Stimulated activated CD8-positive, alpha-beta memory T cell treated with anti-CD3 and anti-CD28 coated beads, Interleukin-15, amount 100 ng/mL, for 4 hours (primary cell): ENCODE measurements around the gene RAB38.

Experiments used
- DNase-seq, 2 donors: peaks; one replicate each; pipeline ENCODE4 v3.0.0-alpha.2; 2020; ENCODE audit warnings: low read depth in 2 of 2

RAB38 gene

DNA sequence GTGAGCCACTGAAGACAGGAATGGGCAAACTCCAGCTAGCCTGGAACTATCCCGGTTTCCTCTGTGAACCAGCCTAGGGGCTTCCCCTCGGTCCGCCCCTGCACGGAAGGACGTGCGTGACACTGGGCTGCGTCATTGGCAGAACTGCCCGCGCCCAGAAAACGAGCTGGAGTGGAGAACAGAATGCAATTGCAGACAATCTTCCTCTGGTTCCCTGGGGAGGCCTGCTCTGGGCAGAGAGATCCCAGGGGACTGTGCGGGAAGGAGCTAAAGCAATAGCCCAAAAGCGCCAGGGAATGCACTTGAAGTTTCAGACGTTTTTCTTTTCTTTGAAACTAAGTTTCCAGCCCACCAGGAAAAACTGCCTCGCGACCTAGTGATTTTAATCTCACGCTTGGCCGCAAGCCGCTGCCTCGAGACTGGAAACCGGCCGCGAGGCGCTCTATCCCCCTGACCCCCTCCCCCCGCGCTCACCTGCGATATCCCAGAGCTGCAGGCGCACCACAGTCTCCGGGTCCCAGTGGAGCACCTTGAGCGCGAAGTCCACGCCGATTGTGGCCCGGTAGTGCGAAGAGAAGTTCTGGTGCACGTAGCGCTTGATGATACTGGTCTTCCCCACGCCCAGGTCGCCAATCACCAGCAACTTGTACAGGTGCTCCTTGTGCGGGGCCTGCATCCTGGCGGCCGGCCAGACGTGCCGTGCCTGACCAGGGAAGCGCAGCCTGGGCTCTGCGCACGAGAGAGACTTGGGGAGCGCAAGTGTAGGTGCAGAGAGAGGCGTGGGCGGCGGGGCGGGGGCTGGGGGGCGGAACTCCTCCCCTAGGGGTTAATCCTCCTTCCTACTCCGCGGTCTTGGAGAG lies at the start of gene RAB38:
TSS of gene RAB38 (minus strand) at position 735 of the 860 bp plus-strand sequence. CDS start at position 676, 59 bp downstream.
- DNase-seq: no peak

GRCh38 chr11:88213406-88213805 lies 38.2 kb upstream of the RAB38 start:
- no peak for DNase-seq

GRCh38 chr11:88212300-88212699 lies 37.1 kb upstream of the RAB38 start:
- DNase-seq: no peak

DNA sequence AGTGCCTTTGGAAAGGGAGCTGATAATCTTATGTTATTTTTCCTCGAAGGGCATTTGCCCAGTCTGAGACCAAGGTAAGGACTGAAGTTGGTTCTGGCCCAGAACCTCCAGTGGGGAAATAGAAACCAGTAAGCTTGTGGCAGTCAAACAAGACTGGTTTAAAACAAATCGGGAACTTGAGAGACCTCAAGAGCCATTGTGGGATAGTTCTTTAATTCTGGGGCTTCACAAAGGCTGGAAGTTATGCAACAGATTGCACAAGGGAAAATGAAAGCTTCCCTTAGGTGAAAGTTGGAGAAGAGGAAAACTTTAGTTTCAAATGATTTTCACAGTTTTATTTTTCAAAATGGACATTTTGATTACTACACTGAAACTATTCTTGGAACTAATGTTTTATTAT lies 33.5 kb upstream of the RAB38 start:
- no peak for DNase-seq

- DNase-seq: no peak
These were observed 31.5 kb upstream of the RAB38 start for GRCh38 chr11:88206751-88207150.

DNA sequence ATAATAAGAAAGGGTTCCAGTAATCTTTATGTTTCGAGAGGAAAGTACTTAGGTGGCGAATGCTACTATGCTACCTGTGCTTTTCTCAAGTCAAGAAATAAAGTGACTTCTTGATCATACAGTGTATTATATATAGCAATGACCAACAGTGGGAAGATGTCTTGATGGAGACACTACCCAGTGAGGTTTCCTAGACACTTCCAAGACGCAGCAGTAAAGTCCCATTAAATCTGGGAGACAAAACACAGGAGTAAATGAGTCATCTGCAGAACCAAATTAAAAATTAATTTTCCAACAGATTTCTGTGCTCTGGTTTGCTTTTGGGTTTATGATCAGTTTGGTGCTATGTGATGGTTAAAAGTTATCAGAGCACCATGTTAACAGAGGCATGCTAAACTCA lies 29.1 kb upstream of the RAB38 start:
- no peak for DNase-seq

GRCh38 chr11:88203604-88204003 lies 28.4 kb upstream of the RAB38 start:
- DNase-seq: no peak

GRCh38 chr11:88202498-88202897 lies 27.3 kb upstream of the RAB38 start:
- DNase-seq: no peak

DNA sequence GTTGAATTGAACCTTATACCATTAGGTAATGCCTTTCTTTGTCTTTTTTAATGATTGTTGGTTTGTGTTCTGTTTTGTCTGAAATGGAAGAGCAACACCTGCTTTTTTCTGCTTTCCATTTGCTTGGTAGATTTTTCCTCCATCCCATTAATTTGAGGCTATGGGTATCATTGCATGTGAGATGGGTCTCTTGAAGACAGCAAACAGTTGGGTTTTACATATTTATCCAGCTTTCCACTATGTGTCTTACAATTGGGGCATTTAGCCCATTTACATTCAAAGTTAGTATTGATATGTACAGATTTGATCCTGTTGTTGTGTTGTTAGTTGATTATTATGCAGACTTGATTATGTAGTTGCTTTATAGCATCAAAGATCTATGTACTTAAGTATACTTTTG lies 21.1 kb upstream of the RAB38 start:
- DNase-seq: no peak

DNA sequence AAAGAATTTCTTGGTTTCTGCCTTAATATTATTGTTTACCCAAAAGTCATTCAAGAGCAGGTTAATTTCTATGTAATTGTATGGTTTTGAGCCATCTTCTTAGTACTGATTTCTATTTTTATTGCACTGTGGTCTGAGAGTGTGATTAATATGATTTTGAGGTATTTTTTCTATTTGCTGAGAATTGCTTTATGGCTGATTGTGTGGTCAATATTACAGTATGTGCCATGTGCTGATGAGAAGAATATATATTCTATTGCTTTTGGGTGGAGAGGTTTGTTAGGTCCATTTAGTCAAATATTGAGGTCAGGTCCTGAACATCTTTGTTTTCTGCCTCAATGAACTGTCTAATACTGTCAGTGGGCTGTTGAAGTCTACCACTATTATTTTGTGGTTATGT lies 20.7 kb upstream of the RAB38 start:
- no peak for DNase-seq

DNA sequence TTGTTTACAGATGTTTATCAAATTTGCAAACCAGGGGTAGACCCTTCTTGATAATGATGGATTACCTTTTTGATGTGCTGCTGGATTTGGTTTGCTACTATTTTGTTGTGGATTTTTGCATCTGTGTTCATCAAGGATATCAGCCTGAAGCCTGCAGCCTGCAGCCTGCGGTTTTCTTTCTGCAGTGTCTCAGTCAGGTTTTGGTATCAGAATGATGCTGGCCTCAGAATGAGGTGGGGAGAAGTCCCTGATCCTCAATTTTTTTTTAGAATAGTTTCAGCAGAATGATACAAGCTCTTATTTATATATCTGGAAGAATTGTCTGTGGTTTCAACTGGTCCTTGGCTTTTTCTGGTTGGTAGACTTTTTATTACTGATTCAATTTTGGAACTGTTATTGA lies 19.7 kb upstream of the RAB38 start:
- no peak for DNase-seq

DNA sequence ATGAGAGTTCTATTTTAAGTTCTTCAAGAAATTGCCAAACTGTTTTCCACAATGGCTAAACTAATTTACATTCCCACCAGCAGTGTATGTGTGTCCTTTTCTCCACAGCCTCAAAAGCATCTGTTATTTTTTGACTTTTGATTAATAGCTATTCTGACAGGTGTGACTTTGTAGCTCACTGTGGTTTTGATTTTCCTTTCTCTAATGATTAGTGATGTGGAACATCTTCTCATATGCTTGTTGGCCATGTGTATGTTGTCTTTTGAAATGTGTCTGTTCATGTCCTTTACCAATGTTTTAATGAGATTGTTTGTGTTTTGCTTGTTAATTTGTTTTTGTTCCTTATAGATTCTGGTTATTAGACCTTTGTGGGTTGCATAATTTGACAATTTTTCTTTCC lies 18.0 kb upstream of the RAB38 start:
- no peak for DNase-seq

DNA sequence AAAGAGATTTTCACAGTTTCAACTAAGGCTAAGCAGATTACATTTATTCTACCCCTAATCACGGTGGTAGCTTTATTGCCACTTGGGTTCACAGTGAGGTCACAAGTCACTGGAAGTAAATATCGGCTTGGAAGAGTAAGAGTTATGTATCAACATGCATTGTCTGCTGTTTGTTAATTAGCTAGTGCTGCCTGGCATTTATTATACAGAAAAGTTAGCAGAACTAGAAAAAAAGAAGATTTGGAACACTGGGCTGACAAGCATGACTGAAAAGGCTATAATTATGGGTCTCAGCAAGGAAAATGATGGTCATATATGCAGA lies 13.7 kb upstream of the RAB38 start:
- no peak for DNase-seq

GRCh38 chr11:88188251-88188931 lies 13.1 kb upstream of the RAB38 start:
- no peak for DNase-seq

- DNase-seq: no peak
These were observed 8.0 kb upstream of the RAB38 start for GRCh38 chr11:88183233-88183632.

DNA sequence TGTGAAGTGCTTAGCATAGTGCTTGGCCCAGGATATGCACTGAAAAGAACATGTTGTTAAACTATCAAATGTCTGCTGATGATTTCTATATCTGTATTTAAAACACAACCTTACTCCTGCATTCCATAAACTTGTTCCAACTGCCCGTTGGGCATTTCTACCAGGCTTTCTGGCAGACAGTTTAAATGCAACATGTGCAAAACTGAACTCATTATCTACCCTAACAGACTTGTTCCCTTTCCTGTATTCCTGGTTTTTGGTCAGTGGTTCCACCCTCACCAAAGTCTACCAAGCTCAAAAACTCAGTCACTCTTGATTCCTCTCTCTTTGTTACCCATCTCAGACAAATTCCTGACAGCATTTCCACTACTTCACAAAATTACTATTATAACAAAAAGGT lies 6.5 kb upstream of the RAB38 start:
- DNase-seq: no peak

DNA sequence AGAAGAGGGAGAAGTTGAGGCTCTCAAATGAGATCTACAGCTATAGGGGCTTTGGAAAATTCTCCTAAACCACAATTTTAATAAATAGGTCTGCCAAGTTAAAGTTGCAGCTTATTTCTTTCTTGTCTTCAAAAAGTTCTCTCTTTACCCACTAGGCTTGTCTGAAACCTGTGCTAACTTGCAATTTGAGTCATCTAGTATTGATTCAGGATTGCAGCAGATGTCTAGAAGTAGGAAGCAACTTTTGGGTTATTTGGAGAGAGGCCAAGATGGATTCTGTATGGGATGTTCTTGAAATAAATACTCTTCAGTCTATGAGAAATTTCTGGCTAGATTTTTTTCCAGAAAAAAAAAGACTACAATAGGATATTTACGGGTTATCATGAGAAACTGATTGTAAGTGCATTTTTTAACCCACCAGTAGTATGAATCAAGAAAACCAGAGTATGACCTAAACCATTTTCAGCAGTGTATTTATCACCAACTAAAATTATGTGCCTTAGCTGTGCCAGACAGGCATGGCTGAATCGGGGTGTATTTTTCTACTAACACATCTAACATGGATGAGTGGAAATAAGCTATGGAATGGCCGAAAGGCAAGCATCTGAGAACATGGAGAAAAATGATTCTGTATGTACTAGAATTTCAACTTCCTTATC lies 4.9 kb upstream of the RAB38 start:
- DNase-seq: no peak

DNA sequence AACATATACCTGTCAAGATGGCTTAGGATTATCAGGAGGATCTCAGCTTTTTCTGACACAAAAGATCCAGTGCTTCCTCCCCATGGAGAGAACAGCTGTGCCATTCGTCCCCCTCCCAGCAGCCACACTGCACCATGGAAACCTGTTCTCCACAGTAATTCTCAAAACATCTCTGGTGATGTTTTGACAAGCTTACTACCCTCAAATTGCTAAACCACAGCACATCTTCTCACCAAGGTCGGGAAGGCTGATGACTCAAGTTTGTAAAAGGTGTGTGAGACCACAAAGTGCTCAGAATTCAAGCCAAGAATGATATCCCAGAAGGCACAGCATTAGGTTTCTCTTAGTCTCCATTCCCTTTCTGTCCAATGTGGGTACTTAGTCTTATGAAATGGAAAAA lies 3.9 kb upstream of the RAB38 start:
- no peak for DNase-seq

GRCh38 chr11:88178191-88178590 lies 2.9 kb upstream of the RAB38 start:
- no peak for DNase-seq

DNA sequence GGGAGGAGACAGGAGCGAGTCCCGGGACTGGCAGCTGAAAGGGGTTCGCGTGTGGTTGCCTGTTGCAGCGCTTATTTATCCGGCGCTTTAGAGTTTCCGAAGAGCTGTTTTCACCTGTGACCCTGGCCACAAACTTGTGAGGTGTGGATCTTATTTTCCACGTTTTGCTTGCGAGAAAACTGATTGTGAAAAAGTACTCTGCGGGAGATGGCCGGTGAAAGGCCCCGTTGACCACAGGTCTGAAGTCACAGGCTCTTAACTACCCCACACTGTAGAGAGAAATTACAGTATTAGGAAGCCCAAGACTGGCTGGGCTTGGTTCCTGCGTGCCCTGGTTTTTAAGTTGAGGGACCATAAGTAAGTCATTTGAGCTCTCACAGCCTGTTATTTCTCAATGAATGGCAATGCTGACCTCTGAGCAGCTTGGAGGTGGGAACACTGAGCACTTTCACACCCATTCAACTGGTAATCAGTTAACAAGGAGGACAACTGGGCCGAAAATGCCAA lies 379 bp upstream of the RAB38 start:
- no peak for DNase-seq

DNA sequence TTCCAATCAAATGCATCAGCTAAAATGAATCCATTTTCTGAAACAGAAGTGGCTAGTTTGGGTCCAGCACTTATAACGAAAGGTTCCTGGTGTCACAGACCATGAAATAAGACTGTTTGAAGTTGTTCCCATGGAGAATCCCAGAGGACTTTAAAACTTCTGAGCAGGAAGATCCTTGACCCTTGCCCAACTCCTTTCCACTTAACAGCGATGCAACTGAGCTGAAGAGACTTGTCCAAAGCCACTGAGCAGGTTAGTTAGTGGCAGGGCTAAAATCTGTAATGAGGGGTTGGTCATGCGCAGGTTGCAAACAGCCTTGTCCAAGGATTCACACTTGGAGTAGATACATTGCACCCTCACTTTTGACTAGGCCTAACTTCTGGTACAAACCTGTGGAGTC lies 1.3 kb downstream of the RAB38 start:
- DNase-seq: no peak

DNA sequence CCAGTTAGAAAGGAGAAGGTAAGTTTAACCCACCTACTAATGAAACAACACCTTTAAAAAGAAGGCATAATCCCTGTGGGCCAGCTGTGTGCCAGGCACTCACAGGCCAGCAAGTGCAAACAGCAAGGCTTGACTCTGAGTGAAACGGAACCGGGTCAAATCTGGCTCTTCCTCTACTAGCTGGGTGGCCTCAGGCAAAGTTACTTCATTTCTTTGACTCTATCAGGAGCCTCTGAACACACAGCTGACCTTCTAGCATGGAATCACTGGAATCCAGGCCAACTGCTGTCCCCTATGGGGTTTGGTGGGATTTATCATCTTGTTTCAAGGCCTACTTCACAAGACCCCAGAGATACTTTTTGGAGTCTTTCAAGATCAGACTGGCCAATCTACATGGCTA lies 3.3 kb downstream of the RAB38 start:
- DNase-seq: no peak

DNA sequence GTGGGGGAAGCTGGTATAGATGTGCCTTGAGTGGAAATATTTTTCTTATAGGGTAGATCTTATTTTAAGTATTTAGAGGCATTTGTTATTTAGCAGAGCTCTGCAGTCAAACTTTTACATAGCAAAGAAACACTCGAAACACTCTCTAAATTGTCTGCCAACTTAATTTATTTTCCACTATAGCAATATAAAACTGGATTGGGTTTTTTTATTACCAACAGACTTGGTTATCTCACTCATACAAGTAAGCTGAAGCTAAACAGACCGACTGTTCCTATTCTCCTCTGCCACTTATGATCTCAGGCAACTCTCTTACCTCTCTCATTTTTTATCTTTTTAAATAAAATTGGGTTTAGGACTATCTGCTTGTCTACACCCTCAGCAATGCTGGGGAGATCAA lies 4.6 kb downstream of the RAB38 start:
- no peak for DNase-seq
